CD4-positive, alpha-beta T cell treated with Interleukin-2 at 100 ng/mL for 4 hours (primary cell): Measurements from ENCODE around the gene PTPRN2.
"Not testable (repeated sequence)": the region's sequence is repeated elsewhere in the genome, so short reads cannot be mapped to it uniquely, and the experiment has no call there.

Experiments
- DNase-seq: peaks from one replicate; pipeline ENCODE4 v3.0.0-alpha.2; 2020; ENCODE audit warnings: low spot score

PTPRN2 gene

DNA sequence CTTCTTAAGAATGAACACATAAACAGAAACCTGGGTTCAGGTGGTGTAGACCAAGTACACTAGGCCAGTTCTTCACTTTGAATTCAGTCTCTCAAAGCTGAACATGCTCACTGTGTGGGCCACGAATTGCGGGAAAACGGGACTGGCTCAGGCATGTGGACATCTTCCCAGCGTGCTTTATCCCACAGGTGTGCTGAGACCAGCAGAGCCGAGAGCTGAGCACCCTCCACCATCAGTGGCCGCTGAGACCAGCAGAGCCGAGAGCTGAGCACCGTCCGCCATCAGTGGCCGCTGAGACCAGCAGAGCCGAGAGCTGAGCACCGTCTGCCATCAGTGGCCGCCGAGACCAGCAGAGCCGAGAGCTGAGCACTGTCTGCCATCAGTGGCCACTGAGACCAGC is 985.5 kb downstream of the PTPRN2 start:
- DNase-seq = no peak

DNA sequence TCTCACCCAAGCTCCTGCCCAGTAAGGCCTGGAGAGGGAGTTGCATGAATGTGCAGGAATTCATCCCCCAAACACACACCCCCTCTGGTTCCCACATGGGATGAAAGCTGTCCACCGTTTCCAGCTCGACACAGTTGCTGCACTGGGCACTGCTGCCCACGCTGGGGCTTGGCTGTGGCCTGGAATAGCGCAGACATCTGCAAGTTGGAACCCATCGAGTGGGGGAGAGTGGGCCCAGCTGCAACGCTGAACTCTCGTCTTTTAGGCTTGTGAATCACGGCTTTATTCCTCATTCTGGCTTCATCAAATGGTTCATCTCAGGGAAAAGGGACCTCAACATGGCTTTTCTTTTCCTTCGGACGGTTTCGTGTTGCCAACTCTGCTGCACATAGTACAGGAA is 986.1 kb downstream of the PTPRN2 start:
- no peak for DNase-seq

DNA sequence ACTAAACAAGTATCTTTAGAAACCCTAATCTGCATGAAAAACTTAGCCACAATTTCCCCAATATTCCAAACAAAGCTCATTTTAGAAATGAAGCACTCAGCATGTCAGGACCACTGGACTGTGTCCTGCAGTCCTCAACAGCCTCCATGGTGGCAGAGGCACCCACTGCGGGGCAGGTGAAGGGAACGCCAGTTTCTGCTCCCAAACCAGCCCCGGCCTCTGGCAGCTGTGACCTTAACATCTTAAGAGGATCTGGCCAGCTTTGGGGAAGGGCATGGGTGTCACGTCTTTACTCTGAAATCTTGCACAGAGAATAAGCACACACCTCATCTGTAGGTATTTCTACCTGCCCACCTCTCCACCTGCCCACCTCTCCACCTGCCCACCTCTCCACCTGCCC is 988.1 kb downstream of the PTPRN2 start:
- no peak for DNase-seq

DNA sequence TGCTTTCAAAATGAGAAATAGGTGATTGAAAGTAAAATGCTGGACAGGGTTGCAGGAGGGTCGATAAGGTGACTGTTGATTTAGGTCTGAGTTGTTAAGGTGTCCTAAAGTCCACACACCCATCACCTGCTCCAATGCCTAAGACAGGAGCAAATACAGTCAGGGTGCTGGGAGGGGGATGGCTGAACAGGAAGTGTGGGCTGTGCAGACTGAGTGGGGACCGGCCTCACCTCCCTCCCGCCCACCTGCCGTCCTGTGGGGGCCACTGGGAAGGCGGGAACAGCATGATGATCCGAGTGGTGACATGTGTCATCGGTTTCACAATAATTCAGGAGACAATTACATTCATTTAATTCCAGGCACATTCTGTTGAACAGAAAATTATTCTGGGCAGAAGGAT is 990.1 kb downstream of the PTPRN2 start:
- no peak for DNase-seq

DNA sequence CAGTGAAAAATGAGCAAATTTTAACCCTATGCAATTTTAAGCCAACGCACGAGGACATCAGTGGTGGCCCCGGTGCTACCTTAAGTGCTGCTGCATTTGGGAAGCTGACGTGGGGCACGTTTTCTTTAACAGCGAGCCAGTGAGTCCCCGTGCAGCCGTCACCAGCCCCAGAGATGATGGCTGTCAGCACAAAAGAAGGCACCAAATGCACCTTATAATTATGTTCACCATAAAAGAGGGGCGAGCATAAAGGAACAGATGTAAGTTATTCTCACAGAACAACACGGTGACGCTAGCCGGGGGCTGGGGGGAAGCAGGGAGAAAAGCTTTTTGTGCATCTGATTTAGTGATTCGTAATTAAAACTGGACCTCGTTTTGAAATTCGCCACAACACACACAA is 990.7 kb downstream of the PTPRN2 start:
- no peak for DNase-seq

DNA sequence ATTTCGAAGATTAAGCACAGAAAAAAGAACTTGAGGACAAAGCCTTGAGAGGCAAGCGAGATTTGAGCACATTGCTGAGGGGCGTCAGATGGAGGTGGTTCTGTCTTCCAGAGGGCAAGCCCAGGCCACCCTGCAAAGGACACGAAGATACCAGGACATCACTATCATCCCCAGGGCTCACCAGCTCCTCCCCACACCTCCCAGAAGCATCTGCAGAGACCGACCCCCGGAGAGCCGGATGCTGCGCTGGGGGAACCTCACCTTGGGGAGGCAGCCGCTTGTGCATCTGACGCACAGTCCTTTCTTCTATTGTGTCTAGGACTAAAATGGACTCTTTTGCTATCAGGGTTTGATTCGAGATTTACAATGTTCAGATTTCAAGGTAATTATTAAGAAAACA is 991.2 kb downstream of the PTPRN2 start:
- DNase-seq = no peak

DNA sequence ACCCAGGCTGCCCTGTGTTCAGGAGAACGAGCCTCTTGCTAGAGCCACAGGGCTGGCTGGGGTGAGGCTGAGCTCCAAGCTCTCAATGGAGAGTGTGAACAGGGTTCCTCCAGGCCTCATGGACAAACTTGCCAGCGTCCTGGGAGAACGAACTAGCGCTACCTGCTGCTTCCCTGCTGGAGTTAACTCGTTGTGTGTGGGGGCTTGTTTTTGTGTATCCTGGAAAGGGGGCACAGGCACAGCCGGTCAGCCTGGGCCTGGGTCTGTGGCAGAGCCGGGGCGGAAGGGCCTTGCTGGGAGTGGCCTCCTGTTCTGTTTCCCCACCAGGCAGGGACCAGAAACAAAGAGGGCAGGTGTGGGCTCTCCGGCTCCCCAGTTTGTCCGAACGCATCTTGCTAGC is 991.6 kb downstream of the PTPRN2 start:
- no peak for DNase-seq

DNA sequence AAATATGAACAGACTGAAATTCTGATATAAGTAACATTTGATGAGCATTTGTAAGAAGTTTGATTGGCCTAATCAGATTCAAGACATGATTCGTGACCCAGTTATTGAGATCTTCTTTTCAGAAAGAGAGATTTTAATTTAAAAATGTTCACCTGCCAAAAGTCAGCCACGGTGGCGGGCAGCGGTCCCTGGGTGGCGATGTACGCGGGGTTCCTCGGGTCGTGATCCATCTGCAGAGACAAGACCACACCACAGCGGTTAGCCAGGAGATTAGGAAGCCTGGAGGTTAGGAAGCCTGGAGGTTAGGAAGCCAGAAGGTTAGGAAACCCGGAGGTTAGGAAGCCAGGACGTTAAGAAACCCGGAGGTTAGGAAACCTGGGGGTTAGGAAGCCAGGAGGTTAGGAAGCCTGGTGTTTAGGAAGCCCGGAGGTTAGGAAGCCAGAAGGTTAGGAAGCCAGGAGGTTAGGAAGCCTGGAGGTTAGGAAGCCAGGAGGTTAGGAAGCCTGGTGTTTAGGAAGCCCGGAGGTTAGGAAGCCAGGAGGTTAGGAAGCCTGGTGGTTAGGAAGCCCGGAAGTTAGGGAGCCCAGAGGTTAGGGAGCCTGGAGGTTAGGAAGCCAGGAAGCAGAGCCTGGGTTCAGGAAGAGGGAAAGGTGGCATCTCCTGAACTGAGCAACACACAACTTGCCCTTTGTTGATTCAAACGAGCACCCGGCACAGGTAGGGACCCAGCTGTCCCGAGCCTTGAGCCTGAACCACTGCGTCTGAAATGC is 992.4 kb downstream of the PTPRN2 start:
- DNase-seq = no peak

DNA sequence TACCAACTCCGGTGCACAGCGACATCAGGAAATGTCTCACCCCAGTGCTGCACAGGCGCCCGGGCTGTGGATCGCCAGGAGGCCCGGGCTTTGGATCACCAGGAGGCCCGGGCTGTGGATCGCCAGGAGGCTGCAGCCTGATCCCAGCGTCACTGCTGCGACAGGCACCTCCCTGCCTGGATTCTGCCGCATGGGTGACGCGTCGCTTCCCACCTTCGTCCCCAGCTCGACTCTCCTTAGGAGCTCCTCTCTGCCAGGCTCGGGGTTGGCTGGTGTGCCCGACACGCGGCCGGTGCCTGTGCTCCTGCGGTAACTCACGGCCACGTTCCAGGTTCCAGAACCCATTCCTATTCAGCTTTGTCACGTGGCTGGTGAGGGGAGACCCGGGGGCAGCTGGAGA is 993.3 kb downstream of the PTPRN2 start:
- no peak for DNase-seq

DNA sequence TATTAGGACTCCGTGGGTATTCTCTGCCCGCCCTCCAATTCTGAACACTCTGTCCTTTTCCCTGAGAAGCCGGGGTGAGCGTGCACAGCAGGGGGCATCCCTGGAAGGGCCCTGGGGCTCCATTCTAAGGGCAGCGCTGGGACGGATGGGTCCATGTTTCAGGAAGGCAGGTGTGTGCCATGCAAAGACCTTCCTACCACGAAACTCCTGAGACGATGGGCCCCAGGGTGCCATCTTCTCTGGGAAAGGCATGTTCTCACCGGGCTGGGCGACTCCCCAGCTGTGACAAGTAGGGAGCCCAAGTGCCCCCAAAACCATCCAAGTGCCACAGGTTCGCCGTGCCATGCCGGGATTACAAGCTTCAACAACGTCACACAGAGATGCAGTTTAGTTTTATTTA is 994.1 kb downstream of the PTPRN2 start:
- DNase-seq = no peak

DNA sequence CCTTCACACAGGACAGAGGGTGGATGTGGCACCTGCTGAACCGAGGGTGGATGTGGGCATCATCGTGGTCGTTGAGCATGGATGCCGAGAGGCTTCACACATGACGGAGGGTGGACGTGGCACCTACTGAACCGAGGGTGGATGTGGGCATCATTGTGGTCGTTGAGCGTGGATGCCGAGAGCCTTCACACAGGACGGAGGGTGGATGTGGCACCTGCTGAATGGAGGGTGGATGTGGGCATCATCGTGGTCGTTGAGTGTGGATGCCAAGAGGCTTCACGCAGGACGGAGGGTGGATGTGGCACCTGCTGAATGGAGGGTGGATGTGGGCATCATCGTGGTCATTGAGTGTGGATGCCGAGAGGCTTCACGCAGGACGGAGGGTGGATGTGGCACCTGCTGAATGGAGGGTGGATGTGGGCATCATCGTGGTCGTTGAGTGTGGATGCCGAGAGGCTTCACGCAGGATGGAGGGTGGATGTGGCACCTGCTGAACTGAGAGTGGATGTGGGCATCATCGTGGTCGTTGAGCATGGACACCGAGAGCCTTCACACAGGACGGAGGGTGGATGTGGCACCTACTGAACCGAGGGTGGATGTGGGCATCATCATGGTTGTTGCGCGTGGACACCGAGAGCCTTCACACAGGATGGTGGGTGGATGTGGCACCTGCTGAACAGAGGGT is 994.8 kb downstream of the PTPRN2 start:
- DNase-seq = not testable (repeated sequence)

DNA sequence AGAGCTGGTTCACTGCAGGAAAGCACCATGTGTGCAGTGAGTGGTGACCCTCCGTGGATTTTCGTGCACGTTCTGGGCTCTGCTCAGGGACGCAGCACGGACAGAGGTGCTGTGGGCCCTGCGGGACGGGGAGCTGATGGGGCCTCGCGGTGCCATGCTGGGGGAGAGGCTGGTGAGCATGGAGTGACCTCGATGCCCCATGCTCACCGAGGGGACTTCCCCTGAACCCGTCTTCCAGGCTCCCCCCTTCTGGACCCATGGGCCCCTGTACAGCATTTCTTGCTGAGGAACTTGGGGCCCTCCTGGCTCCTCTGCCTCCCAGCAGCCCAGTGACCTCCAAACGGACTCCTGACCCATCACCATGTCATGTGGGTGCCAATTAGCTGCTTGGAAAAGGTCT is 997.1 kb downstream of the PTPRN2 start:
- no peak for DNase-seq

DNA sequence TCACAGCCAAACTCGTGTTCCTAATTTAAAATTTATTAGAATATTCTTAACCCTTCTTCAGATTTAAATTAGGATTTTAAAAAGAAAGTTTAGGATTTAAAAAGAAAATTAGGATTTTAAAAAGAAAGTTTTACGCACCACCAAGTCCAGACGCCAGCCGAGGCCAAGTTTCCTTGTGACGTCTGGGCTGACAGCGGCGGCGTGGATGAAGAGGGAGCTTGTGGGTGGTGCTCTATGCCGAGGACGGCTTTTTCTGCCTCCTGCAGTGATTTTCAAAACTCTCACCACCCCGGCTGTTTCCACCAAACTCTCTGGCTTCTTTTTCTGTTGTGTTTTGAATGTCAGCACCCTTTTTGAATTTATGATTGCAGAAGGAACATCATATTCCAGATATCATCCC is 997.9 kb downstream of the PTPRN2 start:
- no peak for DNase-seq

DNA sequence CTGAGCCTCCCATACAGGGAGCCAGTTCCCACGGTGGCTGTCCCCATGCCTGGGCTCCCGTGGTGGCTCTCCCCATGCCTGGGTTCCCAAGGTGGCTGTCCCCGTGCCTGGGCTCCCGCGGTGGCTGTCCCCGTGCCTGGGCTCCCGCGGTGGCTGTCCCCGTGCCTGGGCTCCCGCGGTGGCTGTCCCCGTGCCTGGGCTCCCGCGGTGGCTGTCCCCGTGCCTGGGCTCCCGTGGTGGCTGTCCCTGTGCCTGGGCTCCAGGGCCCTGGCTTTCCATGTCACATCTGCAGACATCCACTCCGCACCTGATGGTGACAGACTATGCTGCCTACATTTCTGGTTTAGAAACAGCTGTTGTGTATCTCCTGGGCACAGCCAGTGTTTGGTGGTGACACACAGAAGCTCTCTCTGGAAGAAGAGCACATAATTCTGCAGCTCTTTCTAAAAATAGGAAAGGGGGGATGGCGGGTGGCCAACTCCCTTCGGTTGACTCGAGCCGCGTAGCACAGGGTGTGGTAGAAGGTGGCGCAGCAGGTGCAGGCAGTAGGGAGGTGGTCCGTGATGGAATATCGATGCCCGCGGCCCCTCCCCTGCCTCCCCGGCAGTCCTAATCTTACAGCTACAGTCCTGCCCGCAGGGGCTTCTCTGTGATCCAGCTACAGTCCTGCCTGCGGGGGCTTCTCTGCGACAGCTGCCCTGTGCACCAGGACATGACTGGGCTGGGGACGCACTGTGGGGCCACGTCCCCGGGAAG is 999.6 kb downstream of the PTPRN2 start:
- DNase-seq = no peak

DNA sequence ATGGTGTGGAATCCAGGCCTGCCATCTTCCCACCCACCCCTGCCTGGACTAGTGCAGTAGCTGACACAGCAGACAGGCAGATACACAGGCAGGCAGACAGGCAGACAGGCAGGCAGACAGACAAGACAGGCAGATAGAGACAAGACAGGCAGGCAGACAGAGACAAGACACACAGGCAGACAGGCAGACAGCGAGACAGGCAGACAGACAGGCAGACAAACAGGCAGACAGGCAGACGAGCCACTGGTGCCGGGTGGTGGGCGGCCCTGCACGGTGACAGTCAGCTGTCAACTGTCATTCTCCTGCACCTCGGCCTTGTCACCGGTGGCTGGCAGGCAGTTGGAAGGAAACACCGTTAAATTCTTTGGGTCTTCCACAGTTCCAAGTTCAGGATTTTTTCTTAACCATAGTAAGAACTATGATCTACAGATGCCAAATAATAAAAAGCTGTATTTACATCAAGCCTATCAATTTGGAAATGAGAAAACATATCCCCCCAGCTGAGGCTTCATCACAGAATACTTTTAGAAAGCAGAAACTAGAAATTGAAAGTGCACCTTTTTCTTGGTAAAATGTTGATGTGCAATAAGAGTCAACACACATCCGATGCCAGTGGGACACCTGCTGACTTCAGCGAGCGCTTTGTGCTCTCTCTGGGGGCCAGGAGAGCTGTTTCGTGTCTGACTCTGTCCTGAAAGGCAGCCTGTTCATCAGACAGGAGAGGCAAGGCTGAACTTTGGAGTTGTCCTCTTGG is 1000.4 kb downstream of the PTPRN2 start:
- DNase-seq = no peak

DNA sequence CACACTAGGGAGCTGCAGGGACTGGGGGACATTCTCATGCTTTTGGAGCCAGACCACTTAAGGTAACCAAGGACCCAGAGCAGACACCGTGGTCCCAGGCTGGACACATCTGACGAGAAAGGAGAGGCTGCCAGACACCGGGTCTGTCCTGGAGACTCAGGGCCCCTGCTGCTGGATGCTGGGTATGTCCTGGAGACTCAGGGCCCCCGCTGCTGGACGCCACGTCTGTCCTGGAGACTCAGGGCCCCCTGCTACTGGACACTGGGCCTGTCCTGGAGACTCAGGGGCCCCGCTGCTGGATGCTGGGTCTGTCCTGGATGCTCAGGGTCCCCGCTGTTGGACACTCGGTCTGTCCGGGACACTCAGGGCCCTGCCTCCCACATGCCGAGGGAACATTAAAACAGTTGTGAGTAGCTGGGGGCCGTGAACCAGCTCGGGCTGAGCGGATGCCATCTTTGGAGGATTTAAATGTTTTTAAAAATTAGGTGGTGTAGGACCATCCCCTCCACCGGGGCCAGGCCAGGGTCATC is 1001.1 kb downstream of the PTPRN2 start:
- no peak for DNase-seq

DNA sequence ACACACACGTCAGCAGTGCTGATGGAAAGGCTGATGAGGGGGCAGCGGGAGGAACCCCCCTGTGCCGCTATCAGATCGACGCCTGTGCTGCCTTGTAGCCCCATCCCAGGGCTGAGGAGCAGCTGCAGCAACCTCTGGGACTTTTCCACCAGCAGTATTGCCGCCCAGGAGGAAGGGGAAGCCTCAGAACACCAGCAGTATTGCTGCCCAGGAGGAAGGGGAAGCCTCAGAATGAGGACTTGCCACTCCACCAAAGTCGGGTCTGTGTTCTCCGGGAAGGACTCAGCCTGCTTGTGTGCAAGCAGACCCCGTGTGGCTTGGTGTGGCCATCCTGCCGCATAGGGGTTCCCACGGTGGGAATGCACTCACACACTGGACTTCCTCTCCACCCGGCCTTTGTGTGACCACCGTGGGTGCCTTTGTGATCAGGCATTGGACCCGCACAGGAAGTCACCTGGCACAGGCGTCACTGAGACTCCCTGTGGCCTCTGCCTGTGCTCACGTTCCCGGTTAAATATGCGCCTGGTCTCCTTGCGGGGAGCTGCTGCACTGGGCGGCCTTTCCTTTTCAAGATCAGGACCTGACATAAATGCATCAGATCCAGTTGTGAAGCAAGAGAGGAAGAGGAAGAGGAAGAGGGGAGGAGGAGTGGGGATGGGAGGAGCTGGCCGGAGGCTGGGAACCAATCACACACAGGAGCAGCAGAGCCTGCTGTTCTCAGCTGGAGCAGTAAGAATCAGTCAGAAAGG is 1002.3 kb downstream of the PTPRN2 start:
- no peak for DNase-seq

DNA sequence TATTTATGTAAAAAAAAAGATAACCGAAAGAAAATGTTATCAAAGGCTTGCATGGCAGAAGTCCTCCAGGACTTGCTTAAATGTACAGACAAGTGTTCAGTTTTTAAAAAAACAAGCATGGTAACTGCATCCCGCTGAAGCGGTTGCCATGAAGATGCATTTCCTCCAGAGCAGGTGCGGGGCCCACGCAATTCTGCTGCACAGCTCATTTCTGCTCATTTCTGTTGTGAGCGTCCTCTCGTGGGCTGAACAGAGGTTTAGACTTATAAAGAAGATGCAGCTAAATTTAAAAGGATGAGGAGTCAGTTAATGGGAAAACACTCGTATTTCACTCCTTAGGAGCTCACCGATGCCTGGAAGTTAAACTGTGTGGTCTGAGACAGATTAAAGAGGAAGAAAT is 1003.2 kb downstream of the PTPRN2 start:
- DNase-seq = no peak

DNA sequence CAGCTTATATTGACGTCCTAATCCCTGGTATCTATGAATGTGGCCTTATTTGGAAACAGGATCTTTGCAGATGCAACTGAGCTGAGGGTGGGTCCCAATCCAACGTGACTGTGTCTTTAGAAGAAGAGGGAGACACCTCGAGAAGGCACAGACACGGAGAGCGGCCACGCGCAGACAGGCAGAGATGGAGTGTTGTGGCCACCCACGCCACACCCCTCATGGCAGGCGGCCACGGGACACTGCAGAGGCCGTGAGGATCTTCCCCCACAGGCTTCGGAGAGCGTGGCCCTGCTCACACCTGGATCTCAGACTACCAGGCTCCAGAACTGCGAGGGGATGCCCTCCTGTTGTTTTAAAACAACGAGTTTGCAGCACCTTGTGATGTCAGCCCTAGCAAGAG is 1005.9 kb downstream of the PTPRN2 start:
- no peak for DNase-seq

DNA sequence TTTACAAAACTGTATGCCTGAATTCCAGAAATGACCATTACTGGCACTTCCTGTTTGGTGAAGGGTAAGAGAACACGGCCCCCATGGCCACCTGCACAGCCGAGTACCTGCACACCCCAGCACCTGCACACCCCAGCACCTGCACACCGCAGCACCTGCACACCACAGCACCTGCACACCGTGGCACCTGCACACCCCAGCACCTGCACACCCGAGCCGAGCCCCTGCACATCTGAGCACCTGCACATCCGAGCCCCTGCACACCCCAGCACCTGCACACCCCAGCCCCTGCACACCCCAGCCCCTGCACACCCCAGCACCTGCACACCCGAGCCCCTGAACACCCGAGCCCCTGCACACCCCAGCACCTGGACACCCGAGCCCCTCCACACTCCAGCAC is 1007.3 kb downstream of the PTPRN2 start:
- no peak for DNase-seq

DNA sequence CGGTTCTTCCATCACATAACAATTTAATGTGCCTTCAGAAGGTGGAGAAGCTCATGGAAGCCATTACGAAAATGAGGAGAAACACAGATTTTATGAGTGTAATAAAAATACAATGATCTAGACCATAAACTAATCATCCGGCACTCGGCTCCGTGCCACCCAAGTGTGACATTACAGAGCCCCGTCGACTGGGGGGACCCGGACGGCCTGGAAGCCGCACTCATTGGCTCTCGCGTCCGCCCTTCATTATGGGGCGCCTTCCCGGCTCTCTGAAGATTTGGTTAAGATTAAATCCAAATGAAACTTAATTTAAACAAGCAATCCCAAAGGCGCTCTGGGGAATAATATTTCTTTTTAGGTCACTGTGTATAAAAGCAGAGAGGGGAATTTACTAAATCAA is 1008.2 kb downstream of the PTPRN2 start:
- DNase-seq = no peak
